SU-DHL-6 (cell line): ENCODE data around the gene ARMC8.

ENCODE experiments used
- H2AFZ ChIP-seq: fragments of 200-600 bp; sonication (generic); 2 replicates; pipeline ENCODE4 v1.6.1; 2014; ENCODE audit warnings: low read depth, mild to moderate bottlenecking, moderate library complexity, mixed read lengths, antibody characterized with exemption, low read length; ENCODE audit not compliant: severe bottlenecking
- H3F3A ChIP-seq: fragments of 200-600 bp; shearing (Covaris generic); 2 replicates; pipeline ENCODE4 v1.6.0; 2016; ENCODE audit warnings: antibody characterized with exemption, mild to moderate bottlenecking; ENCODE audit not compliant: insufficient read depth
- H3K27ac ChIP-seq: fragments of 200-600 bp; sonication (generic); 2 replicates; pipeline ENCODE4 v1.5.1; 2016; ENCODE audit warnings: low read depth, mild to moderate bottlenecking, low read length, moderate library complexity, mixed read lengths
- H3K27me3 ChIP-seq: fragments of 200-600 bp; sonication (generic), shearing (Covaris generic); 2 replicates; pipeline ENCODE4 v1.6.0; 2014; ENCODE audit warnings: mild to moderate bottlenecking, low read length
- H3K36me3 ChIP-seq: fragments of 200-600 bp; sonication (generic); 2 replicates; pipeline ENCODE4 v1.6.1; 2014; ENCODE audit warnings: mild to moderate bottlenecking, low read length, mixed read lengths
- H3K4me2 ChIP-seq: fragments of 300-600, 200-600 bp; shearing (Covaris generic), sonication (generic); 2 replicates; pipeline ENCODE4 v1.6.0; 2014; ENCODE audit warnings: low read length, low read depth, mild to moderate bottlenecking; ENCODE audit not compliant: poor library complexity, severe bottlenecking
- H3K4me3 ChIP-seq: fragments of 200-600 bp; sonication (generic); 2 replicates; pipeline ENCODE4 v1.5.1; 2014; ENCODE audit warnings: antibody characterized with exemption, low read length, mild to moderate bottlenecking, mixed read lengths; ENCODE audit not compliant: insufficient read depth, poor library complexity, severe bottlenecking
- H3K79me2 ChIP-seq: fragments of 200-600 bp; sonication (generic); 2 replicates; pipeline ENCODE4 v1.6.1; 2014; ENCODE audit warnings: mild to moderate bottlenecking, low read length, moderate library complexity; ENCODE audit not compliant: insufficient read depth
- H3K9ac ChIP-seq: fragments of 200-600 bp; sonication (generic); 2 replicates; pipeline ENCODE4 v1.7.0; 2014; ENCODE audit warnings: mild to moderate bottlenecking, low read length
- H3K9me2 ChIP-seq: fragments of 200-600 bp; sonication (generic); replicated peaks from 2 replicates; pipeline ENCODE4 v1.6.1; 2014; ENCODE audit warnings: low read length; ENCODE audit not compliant: insufficient read depth
- H3K9me3 ChIP-seq: fragments of 200-600 bp; sonication (generic); 2 replicates; pipeline ENCODE4 v1.6.1; 2014; ENCODE audit warnings: low read length, mixed read lengths; ENCODE audit not compliant: insufficient read depth
- H4K20me1 ChIP-seq: fragments of 200-600 bp; sonication (generic); 2 replicates; pipeline ENCODE4 v1.6.1; 2014; ENCODE audit warnings: low read depth, mild to moderate bottlenecking, antibody characterized with exemption, low read length, moderate library complexity, mixed read lengths
- CTCF ChIP-seq: fragments of 200-600 bp; sonication (generic); IDR thresholded peaks from one replicate; pipeline ENCODE4 v1.5.1; 2017; ENCODE audit warnings: antibody characterized with exemption, mild to moderate bottlenecking, low read length, moderate library complexity; ENCODE audit not compliant: insufficient read depth, poor library complexity, severe bottlenecking
- EZH2phosphoT487 ChIP-seq: fragments of 200-600 bp; sonication (generic), shearing (Covaris generic); conservative IDR thresholded peaks from 2 replicates; pipeline ENCODE4 v1.6.1; 2018; ENCODE audit warnings: mild to moderate bottlenecking, antibody characterized with exemption, low read length, moderate library complexity, mixed read lengths

ARMC8 gene

GRCh38 chr3:138328341-138328740 lies 141.2 kb downstream of the ARMC8 start:
- no peaks in the 10 kb centered on the region for H3K27me3 ChIP-seq
- H3K27ac ChIP-seq: no peak overlapping the region
- no peak overlapping the region for H3K4me3 ChIP-seq
- H2AFZ ChIP-seq: peak overlapping the region; percentile 29
- no peaks in the 10 kb centered on the region for H3K36me3 ChIP-seq
- TF ChIP-seq EZH2phosphoT487: no peak
- TF ChIP-seq CTCF: peak; percentile 30
- no peaks in the 10 kb centered on the region for H3K9me3 ChIP-seq
- no peaks in the 10 kb centered on the region for H3K9me2 ChIP-seq
- no peaks in the 10 kb centered on the region for H4K20me1 ChIP-seq
- H3K79me2 ChIP-seq: no peaks in the 10 kb centered on the region
- peak overlapping the region; percentile 97 for H3K4me2 ChIP-seq
- H3K9ac ChIP-seq: no peak overlapping the region
- peaks cover 13% of the 10 kb centered on the region; the same call in 1 of the 2 replicates for H3F3A ChIP-seq

GRCh38 chr3:138329127-138329983 lies 142.3 kb downstream of the ARMC8 start, which contains the start of gene NME9:
Gene NME9, minus strand, starts transcription at chr3:138329851. Its CDS starts 516 bp downstream, at chr3:138329335.
- H3K9me2 ChIP-seq: no peaks in the 10 kb centered on the region
- H3K79me2 ChIP-seq: no peaks in the 10 kb centered on the region
- no peaks in the 10 kb centered on the region for H3K9me3 ChIP-seq
- no peaks in the 10 kb centered on the region for H4K20me1 ChIP-seq
- TF ChIP-seq EZH2phosphoT487: no peak
- TF ChIP-seq CTCF: peak; percentile 72
- peak within 1 kb of the TSS; percentile 64 for H3K9ac ChIP-seq
- peak within 1 kb of the TSS; percentile 97 for H3K4me2 ChIP-seq
- H3F3A ChIP-seq: peaks cover 13% of the 10 kb centered on the region; the same call in 1 of the 2 replicates
- no peak within 1 kb of the TSS for H3K27ac ChIP-seq
- peak within 1 kb of the TSS; percentile 68 for H3K4me3 ChIP-seq
- H3K36me3 ChIP-seq: no peaks in the 10 kb centered on the region
- no peaks in the 10 kb centered on the region for H3K27me3 ChIP-seq
- H2AFZ ChIP-seq: peak within 1 kb of the TSS; percentile 100

- peak overlapping the region; percentile 100 for H2AFZ ChIP-seq
- H3K27ac ChIP-seq: no peak overlapping the region
- no peak overlapping the region for H3K9ac ChIP-seq
- no peaks in the 10 kb centered on the region for H3K9me2 ChIP-seq
- H4K20me1 ChIP-seq: no peaks in the 10 kb centered on the region
- H3F3A ChIP-seq: peaks cover 13% of the 10 kb centered on the region; the same call in 1 of the 2 replicates
- TF ChIP-seq EZH2phosphoT487 (no peak), CTCF (no peak)
- no peaks in the 10 kb centered on the region for H3K27me3 ChIP-seq
- no peak overlapping the region for H3K4me3 ChIP-seq
- H3K9me3 ChIP-seq: no peaks in the 10 kb centered on the region
- no peaks in the 10 kb centered on the region for H3K79me2 ChIP-seq
- H3K36me3 ChIP-seq: no peaks in the 10 kb centered on the region
- peak overlapping the region; percentile 97 for H3K4me2 ChIP-seq
These were observed 142.8 kb downstream of the ARMC8 start for GRCh38 chr3:138329984-138330293.
